Cardiac fibroblast (primary cell): ENCODE results near the gene MYL1.

Experiments used
- DNase-seq, 2 donors: peaks; one replicate each; pipeline versions ENCODE4 v3.0.0 to v3.0.0-alpha.2; 2010; ENCODE audit warnings: low read depth in 2 of 2
- H3K4me3 ChIP-seq, 2 donors: replicated peaks in 1 of 2; 1 replicate in 1 of 2; 2 replicates in 1 of 2; pipeline ENCODE4 v1.5.1; 2011; ENCODE audit warnings: low read depth in 2 of 2, low read length in 2 of 2, mild to moderate bottlenecking in 2 of 2, moderate library complexity in 1 of 2
- CTCF ChIP-seq: IDR thresholded peaks from one replicate; pipeline ENCODE4 v1.5.1; 2011; ENCODE audit warnings: low read depth, mild to moderate bottlenecking, low read length, inconsistent platforms

The MYL1 gene

GRCh38 chr2:210269148-210269547, 45.8 kb downstream of the MYL1 start:
- no peak for DNase-seq
- TF ChIP-seq CTCF, result no peak
- H3K4me3 ChIP-seq, result no peak overlapping the region

GRCh38 chr2:210268281-210268680, 46.7 kb downstream of the MYL1 start:
- DNase-seq, result no peak
- TF ChIP-seq CTCF, result no peak
- no peak overlapping the region for H3K4me3 ChIP-seq

- H3K4me3 ChIP-seq, result no peak overlapping the region
- TF ChIP-seq CTCF, result no peak
Measured at GRCh38 chr2:210267698-210268097, 47.3 kb downstream of the MYL1 start.

GRCh38 chr2:210264282-210264681, 50.7 kb downstream of the MYL1 start:
- DNase-seq, result no peak
- H3K4me3 ChIP-seq, result no peak overlapping the region
- TF ChIP-seq CTCF, result no peak

More at GRCh38 chr2:210267698-210268097, 47.3 kb downstream of the MYL1 start:
- no peak for DNase-seq

- DNase-seq, result no peak
- H3K4me3 ChIP-seq, result no peak overlapping the region
- TF ChIP-seq CTCF, result no peak
Measured at GRCh38 chr2:210263841-210264240, 51.1 kb downstream of the MYL1 start.

- TF ChIP-seq CTCF, result no peak
- DNase-seq, result no peak
- H3K4me3 ChIP-seq, result no peak overlapping the region
Measured at GRCh38 chr2:210262036-210262435, 52.9 kb downstream of the MYL1 start.

- TF ChIP-seq CTCF, result no peak
- no peak for DNase-seq
Measured at GRCh38 chr2:210259687-210260086, 55.3 kb downstream of the MYL1 start.

More at GRCh38 chr2:210259687-210260086, 55.3 kb downstream of the MYL1 start:
- H3K4me3 ChIP-seq, result no peak overlapping the region
